ENCODE measurements around the gene SLC16A12. TPM values are rescaled to one million over a fixed set of nuclear protein-coding genes. Genes with fewer than 3 reads are reported as not detected.

The SLC16A12 gene
- total and polyA plus RNA-seq, 5 donors from 2014 or later, result not detected

Other genes with a start within 250 kb of the SLC16A12 start
- 10.0 TPM for gene IFIT2, start 233.5 kb downstream of the SLC16A12 start, total RNA-seq
- gene IFIT2, start 233.5 kb downstream of the SLC16A12 start, polyA plus RNA-seq, result 1 to 10 TPM; 3.6 to 6.3 (median 4.7) TPM
- gene IFIT3, start 207.6 kb downstream of the SLC16A12 start, total RNA-seq, result 9.0 TPM
- gene IFIT3, start 207.6 kb downstream of the SLC16A12 start, polyA plus RNA-seq, result 10 to 100 TPM; 12.4 to 25.9 (median 18.1) TPM
- not detected for gene IFIT1B, start 157.5 kb downstream of the SLC16A12 start, total RNA-seq
- under 1 TPM in 1 of 4 donors, not detected in 3; 0.08 TPM for gene IFIT1B, start 157.5 kb downstream of the SLC16A12 start, polyA plus RNA-seq
- 6.1 TPM for gene IFIT1, start 143.0 kb downstream of the SLC16A12 start, total RNA-seq
- 10 to 100 TPM in 2 of 4 donors, 1 to 10 TPM in 2; 5.5 to 15.9 (median 10.7) TPM for gene IFIT1, start 143.0 kb downstream of the SLC16A12 start, polyA plus RNA-seq
- gene IFIT5, start 121.0 kb downstream of the SLC16A12 start, total RNA-seq, result 20.8 TPM
- 10 to 100 TPM; 12.3 to 18.1 (median 13.0) TPM for gene IFIT5, start 121.0 kb downstream of the SLC16A12 start, polyA plus RNA-seq
- gene PANK1, start 109.6 kb upstream of the SLC16A12 start, total RNA-seq, result 0.49 TPM
- under 1 TPM in 2 of 4 donors, not detected in 2; 0.17 to 0.41 TPM for gene PANK1, start 109.6 kb upstream of the SLC16A12 start, polyA plus RNA-seq
- gene KIF20B, start 166.0 kb upstream of the SLC16A12 start, total RNA-seq, result 42.8 TPM
- 10 to 100 TPM; 12.0 to 18.9 (median 18.0) TPM for gene KIF20B, start 166.0 kb upstream of the SLC16A12 start, polyA plus RNA-seq

Measured in CD4-positive, CD25-positive, alpha-beta regulatory T cell (primary cell).